GM13976 (cell line): ENCODE data around the gene ATP6V0E2.
"Not testable (repeated sequence)": the region's sequence is repeated elsewhere in the genome, so short reads cannot be mapped to it uniquely, and the experiment has no call there.

ENCODE experiments used
- DNase-seq: peaks from one replicate; pipeline ENCODE4 v3.0.0; 2012; ENCODE audit warnings: low spot score
- in situ Hi-C: fragments of 300-500 bp; cut with MboI; formaldehyde crosslinking; loops from one replicate; pipeline ENCODE4 v1.12.0; 2022; ENCODE audit warnings: low sequenced_read_pairs, mixed read lengths, inconsistent platforms; ENCODE audit not compliant: unreplicated experiment
- TF ChIP-seq, protein P1 (sequence below): IDR thresholded peaks from 2 replicates; pipeline ENCODE4 v1.5.1; 2012; ENCODE audit warnings: borderline replicate concordance, mild to moderate bottlenecking; ENCODE audit not compliant: insufficient read depth; ENCODE audit errors: extremely low read depth, missing control alignments, control extremely low read depth

ATP6V0E2 gene

GRCh38 chr7:149827089-149827981, 46.4 kb upstream of the ATP6V0E2 start:
- TF ChIP-seq, protein P1, sequence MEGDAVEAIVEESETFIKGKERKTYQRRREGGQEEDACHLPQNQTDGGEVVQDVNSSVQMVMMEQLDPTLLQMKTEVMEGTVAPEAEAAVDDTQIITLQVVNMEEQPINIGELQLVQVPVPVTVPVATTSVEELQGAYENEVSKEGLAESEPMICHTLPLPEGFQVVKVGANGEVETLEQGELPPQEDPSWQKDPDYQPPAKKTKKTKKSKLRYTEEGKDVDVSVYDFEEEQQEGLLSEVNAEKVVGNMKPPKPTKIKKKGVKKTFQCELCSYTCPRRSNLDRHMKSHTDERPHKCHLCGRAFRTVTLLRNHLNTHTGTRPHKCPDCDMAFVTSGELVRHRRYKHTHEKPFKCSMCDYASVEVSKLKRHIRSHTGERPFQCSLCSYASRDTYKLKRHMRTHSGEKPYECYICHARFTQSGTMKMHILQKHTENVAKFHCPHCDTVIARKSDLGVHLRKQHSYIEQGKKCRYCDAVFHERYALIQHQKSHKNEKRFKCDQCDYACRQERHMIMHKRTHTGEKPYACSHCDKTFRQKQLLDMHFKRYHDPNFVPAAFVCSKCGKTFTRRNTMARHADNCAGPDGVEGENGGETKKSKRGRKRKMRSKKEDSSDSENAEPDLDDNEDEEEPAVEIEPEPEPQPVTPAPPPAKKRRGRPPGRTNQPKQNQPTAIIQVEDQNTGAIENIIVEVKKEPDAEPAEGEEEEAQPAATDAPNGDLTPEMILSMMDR, result no peak
- no peak for DNase-seq
- in situ Hi-C loops, result no loop called here

DNA sequence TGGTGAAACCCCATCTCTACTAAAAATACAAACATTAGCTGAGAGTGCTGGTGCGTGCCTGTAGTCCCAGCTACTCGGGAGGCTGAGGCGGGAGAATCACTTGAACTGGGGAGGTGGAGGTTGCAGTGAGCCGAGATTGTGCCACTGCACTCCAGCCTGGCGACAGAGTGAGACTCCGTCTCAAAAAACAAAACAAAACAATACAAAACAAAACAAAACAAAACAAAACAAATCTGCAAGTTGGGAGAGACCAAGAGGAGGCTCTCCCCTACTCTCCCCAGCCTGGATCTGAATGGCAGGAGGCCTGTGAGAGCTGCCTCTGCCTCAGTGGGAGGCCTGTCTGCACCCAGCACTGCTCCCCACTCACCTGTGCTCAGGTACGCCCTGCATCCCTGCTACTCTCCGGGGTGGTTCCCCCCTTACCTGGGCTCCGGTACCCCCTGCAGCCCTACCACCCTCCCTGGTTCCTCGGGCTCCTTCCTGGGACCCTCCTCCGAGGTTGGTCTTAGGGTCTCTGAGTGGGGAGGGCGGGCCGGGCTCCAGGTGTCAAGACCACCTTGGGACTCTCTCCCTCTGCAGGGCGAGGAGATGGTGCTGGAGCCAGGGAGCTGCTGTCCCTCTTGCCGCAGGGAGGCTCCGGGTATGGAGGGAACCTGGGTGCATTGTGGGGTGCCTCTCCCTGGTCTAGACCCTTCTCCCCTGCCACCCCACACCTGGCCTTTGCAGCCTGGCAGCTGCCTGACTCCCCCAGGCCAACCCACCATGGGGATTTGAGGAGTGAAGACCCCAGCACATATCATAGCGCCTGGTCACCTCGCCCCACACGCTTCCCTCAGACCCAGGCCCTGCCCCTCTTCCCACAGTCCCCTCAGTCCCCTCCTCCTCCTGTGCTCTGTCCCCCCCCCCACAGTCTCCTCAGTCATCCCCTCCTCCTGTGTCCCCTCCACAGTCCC, 45.1 kb upstream of the ATP6V0E2 start:
- no peak for DNase-seq
- in situ Hi-C loops, result no loop called here
- TF ChIP-seq, protein P1, result no peak

- in situ Hi-C loops, DNase-seq: not testable (repeated sequence)
Observed at GRCh38 chr7:149830527-149830926, 43.2 kb upstream of the ATP6V0E2 start.

- DNase-seq, result no peak
- in situ Hi-C loops, result no loop called here
- TF ChIP-seq, protein P1, result no peak
Observed at GRCh38 chr7:149830997-149831740, 42.6 kb upstream of the ATP6V0E2 start.

DNA sequence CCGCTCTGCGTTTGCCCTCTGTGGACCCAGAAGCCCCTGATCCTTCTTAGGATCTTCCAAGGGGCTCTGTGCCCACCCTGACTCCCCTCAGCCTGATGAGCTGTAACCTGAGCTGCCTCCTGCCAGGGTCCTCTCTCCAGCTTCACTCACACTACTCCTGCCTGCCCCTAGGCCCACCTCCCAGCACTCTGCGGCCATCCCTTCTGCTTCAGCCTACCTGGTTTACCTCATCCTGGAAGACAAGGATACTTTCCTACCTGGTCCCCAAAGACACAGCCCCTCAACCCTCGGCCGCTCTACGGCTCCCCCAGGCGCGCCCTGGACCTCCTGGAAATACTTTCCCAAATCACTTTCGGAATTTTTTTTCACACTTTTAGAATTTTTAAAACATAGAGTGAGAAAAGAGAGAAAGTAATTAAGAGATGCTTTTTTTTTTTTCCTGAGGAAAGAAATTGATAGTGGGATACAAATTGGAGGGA, 42.0 kb upstream of the ATP6V0E2 start:
- DNase-seq, result no peak
- in situ Hi-C loops, result no loop called here

DNA sequence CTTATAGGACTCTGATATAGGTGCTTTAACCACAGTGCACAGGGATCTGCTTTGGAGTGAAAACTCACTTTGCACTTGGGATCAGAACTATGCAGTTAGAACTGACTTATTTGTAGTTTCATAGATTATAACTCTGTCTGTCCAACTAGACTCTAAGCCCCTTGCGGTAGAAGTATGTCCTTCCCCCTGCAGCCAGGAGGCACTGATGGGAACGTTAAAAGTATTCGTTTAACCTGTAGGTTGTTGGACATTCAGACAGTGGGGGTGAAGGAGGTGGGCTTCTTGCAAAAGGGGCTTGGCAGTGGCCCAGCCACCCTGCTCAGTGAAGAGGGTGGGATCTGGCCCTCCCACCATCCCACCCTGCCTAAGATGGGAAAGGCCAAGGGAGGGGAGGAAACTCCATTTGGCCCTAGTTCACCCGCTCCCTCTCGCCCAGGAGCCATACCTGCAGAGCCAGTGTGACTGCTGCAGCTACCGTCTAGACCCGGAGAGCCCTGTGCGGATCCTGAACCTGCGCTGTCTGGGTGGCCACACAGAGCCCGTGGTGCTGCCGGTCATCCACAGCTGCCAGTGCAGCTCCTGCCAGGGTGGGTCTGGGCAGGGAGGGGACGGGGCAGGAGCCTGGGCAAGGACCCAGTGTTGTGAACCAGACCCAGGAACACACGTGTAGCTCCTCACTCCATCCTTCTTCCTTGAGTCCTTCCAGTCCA, 41.3 kb upstream of the ATP6V0E2 start:
- in situ Hi-C loops, result no loop called here
- no peak for DNase-seq
- TF ChIP-seq, protein P1, result no peak

More for the DNA sequence above, 42.0 kb upstream of the ATP6V0E2 start:
- TF ChIP-seq, protein P1, result no peak
